NCI-H774 (cell line): ENCODE data around the gene SMOC2.
A peak's percentile ranks its signal among the peaks of the same experiment; 100 is the strongest.
"Not testable (repeated sequence)": the region's sequence is repeated elsewhere in the genome, so short reads cannot be mapped to it uniquely, and the experiment has no call there.

Experiments used
- DNase-seq: peaks from one replicate; lab custom pipeline; 2025; lab: John Stamatoyannopoulos, UW

SMOC2 gene

GRCh38 chr6:168517742-168518347, 76.9 kb downstream of the SMOC2 start:
- no peak for DNase-seq

- no peak for DNase-seq
These were observed 77.4 kb downstream of the SMOC2 start for GRCh38 chr6:168518348-168518745.

DNA sequence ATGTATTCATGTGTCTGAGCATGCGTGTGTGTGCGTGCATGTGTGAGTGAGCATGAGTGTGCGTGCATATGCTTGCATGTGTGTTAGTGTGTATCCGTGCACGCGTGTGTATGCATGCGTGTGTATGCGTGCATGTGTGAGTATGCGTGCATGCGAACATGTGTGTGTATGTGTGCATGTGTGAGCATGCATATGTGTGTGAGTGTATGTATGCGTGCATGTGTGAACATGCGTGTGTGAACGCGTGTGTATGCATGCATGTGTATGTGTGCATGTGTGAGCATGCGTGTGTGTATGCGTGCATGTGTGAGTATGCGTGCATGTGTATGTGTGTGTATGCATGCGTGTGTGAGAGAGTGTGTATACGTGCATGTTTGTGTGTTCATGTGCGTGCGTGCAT, 77.9 kb downstream of the SMOC2 start:
- no peak for DNase-seq

- no peak for DNase-seq
These were observed 79.2 kb downstream of the SMOC2 start for GRCh38 chr6:168520233-168520632.

- no peak for DNase-seq
These were observed 83.6 kb downstream of the SMOC2 start for GRCh38 chr6:168524571-168525001.

DNA sequence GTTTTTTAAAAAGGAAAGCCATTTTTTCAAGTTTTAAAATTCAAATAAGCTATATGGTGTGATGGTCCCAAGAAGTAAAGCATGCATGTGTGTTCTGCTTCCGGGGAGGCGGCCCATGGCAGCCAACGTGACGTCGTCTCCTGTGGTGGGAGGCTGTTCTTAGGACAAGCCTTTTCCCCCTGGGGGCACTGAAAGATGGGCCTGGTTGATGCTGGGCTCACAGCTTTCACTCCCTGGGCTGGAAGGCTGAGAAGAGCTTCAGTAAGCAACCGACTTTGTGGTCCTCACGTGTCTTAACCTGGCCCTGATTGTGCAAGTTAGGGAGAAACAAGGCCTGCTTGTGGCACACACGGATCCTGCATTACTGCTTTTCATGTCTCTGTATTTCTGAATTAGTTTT, 84.1 kb downstream of the SMOC2 start:
- no peak for DNase-seq

GRCh38 chr6:168525926-168526630, 85.1 kb downstream of the SMOC2 start:
- peak; percentile 48 for DNase-seq

GRCh38 chr6:168526841-168527281, 85.9 kb downstream of the SMOC2 start:
- peak; percentile 85 for DNase-seq

DNA sequence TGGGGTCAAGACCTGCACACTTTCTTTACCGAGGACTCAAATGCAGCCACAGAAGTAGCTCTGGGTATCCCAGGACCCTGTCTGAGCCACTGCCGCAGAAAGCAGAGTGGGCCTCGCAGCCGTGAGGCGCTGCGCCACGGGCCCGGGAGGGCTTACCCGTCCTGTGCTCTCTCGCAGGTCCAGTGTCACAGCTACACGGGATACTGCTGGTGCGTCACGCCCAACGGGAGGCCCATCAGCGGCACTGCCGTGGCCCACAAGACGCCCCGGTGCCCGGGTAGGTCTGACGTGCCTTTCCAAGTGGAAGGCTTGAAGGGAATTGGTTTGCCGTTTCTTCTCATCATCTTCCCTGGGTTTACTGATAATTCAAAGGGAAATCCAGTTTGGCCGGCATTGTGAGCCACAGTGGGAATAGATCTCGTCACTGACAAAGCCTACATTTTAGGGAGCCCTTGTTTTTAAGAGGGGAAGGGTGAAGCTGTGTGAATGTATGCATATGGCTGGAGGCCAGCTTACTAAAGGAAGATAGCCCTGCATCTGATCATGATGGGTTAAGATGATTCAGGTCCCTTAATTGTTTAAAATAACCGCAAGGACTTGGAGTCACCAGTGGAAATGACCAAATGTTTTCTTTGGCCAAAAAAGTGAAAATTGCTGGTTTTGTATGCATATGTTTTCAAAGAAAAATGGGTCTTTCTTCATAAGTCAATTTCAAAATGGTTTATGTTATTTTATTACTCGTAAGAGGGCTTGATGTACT, 86.6 kb downstream of the SMOC2 start:
- no peak for DNase-seq

DNA sequence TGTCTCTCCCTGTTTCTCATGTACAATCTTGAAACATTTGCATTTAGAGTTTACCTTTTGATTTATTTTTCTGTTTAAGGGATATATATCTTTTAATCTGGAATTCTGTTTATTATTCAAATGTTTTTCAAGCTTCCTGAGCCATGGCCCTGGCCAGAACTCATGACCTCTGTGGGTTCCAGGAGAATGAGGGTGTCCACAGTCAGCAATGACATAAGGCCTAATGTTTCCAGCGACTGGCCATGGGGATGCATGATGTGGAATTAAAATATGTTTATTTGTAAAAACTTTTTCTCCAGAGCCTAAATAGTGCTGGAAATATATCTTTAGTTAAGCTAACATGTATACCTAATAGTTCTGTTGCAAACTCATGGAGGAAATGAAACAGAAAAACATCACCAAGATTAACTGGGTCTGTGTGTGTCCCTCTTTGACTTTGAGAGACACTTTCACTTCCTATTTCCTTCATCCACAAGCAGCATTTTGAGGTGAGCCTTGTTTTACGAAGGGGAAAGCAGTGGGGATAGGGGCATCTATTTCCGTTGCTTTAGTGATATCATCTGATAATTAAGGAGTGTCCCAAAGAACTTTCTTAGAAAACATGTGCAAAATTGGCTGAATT, 87.6 kb downstream of the SMOC2 start:
- no peak for DNase-seq

GRCh38 chr6:168529214-168529613, 88.2 kb downstream of the SMOC2 start:
- no peak for DNase-seq

- no peak for DNase-seq
These were observed 89.7 kb downstream of the SMOC2 start for GRCh38 chr6:168530653-168531071.

- DNase-seq: no peak
These were observed 91.1 kb downstream of the SMOC2 start for GRCh38 chr6:168532070-168532469.

- DNase-seq: peak; percentile 77
These were observed 92.4 kb downstream of the SMOC2 start for GRCh38 chr6:168533414-168533813.

DNA sequence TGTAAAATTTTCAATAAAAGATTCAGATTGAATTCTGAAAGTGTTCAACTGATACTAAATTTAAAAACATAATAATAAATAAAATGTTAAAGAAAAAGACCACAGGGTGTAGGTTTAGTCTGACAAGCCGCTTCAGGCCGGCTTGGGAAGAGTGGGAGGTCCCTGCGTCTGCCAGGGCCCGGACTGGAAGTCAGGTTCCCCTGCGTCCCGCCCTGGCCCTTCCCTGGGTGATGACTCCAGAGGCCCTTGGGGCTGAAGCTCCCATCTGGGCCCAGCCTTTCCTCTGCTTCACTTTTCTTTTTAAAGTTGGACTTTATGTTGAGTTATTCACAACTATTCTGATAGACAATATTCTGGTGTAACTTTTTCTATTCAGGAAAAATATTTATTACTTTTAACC, 93.3 kb downstream of the SMOC2 start:
- no peak for DNase-seq

DNA sequence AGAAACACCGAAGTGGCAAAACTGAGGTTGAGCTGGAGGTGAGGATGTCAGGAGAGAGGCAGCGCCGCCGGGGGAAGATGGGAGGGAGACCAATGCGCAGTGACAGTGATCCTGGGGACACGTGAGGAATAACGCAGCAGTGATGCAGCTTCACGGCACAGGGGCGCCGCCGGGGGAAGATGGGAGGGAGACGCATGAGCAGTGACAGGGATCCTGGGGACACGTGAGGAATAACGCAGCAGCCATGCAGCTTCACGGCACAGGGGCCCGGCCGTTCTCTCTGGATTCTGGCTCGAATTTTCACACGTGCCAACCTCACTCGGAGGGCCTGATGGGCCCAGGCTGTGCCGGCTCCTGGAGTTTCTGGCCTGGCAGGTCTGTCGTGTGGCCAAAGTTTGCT, 94.7 kb downstream of the SMOC2 start:
- DNase-seq: no peak

DNA sequence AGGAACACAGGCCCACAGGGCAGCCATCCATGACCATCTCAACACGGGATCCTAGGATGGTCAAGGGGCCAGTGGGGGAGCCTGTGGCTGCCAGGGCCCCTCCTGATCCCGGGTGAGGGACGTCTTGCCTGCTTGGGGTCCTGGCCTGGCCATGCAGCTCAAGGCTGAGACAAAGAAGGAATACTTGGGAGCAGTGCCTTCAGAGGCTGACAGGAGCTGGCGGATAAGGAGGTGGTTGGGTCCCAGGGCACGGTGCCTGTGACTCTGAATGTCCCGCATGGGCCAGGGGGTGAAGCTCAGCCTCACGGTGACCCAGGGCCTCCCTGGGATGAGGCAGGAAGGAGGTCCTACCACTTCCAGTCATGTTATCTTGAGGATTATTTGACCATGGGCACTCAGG, 95.2 kb downstream of the SMOC2 start:
- DNase-seq: no peak

DNA sequence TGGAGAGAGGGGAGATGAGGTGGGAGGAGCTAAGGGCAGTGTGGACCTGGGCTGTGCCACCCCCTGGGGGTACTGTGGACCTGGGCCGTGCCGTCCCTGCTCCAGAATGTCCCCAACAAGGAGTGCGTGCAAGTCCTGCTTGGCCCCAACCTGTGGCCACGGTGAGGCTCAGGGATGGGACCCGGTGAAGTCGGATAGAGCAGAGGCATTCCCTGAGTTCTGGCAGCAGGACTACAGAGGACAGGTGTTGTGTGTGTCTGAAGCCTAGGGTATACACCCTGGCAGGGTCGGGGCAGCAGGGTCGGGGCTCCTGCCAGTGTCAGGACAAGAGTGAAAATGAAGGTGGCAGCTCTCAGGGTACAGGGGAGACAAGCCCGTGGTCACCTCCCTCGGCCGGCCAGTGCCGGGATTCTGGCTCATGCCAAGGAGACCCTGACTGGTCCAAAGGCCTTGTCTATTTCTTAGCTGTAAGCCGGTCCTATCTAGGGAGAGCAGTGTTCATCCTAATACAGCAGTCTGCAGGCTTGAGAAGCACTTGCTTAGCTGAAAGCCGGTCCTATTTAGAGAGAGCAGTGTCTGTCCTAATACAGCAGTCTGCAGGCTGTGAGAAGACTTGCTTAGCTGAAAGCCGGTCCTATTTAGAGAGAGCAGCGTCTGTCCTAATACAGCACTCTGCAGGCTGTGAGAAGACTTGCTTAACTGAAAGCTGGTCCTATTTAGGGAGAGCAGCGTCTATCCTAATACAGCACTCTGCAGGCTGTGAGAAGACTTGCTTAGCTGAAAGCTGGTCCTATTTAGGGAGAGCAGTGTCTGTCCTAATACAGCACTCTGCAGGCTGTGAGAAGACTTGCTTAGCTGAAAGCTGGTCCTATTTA, 95.9 kb downstream of the SMOC2 start:
- no peak for DNase-seq

DNA sequence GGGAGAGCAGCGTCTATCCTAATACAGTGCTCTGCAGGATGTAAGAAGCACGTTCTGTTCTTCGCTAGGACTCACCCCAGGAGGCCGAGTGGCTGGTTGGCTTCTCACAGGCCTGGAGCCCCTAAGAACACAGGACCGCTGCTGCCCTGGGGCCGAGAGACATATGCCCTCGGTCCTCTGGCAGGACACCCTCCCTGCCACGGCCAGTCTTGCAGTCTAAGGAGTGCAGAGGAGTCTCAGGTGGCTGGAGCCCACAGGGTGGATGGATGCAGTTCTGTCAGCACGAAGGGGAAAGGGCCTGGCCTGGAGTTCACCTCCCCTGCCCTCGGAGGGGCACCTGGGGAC, 96.5 kb downstream of the SMOC2 start:
- no peak for DNase-seq

DNA sequence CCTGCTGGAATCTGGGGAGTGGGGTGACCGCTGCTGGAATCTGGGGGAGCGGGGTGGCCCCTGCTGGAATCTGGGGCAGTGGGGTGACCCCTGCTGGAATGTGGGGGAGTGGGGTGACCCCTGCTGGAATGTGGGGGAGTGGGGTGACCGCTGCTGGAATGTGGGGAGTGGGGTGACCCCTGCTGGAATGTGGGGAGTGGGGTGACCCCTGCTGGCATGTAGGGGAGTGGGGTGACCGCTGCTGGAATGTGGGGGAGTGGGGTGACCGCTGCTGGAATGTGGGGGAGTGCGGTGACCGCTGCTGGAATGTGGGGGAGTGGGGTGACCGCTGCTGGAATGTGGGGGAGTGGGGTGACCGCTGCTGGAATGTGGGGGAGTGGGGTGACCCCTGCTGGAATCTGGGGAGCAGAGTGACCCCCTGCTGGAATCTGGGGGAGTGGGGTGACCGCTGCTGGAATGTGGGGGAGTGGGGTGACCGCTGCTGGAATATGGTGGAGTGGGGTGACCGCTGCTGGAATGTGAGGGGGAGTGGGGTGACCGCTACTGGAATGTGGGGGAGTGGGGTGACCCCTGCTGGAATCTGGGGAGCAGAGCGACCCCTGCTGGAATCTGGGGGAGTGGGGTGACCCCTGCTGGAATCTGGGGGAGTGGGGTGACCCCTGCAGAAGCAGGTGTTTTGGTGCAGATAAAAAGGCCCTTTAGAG, 97.4 kb downstream of the SMOC2 start:
- DNase-seq: not testable (repeated sequence)
